HL-60 (cell line): Measurements from ENCODE around the gene ETV5.

Source experiments
- GABPA ChIP-seq: IDR thresholded peaks from 2 replicates; pipeline ENCODE4 v1.6.1; 2012; ENCODE audit warnings: low read depth
- POLR2AphosphoS5 ChIP-seq: IDR thresholded peaks from 2 replicates; pipeline ENCODE4 v1.6.1; 2012; ENCODE audit warnings: low read depth
- TF ChIP-seq, protein P1 (sequence below): IDR thresholded peaks from one replicate; pipeline ENCODE4 v1.5.1; 2011; ENCODE audit warnings: low read length, control low read depth, inconsistent platforms; ENCODE audit not compliant: insufficient read depth
- TF ChIP-seq, protein P2 (sequence below): IDR thresholded peaks from 2 replicates; pipeline ENCODE4 v1.6.1; 2012; ENCODE audit warnings: low read depth; ENCODE audit not compliant: insufficient replicate concordance

DNA sequence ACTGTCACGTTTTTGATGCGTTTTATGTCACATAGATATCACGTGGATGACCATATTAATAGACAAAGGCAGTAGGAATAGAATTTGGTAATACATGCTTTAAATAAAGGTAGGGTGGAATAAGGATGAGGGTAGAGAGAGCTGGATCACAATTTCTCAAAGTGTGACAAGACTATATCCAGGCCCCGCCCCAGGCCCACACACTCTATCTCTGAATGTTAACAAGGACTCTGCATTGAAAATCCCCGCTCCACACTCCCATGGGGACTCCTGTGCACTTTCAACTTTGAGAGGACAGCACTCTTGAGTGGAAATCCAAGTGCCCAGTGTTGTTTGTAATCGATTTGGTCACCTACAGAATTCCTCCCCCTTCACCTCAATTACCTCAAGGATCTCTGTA, 31.4 kb downstream of the ETV5 start:
- TF ChIP-seq, protein P1, sequence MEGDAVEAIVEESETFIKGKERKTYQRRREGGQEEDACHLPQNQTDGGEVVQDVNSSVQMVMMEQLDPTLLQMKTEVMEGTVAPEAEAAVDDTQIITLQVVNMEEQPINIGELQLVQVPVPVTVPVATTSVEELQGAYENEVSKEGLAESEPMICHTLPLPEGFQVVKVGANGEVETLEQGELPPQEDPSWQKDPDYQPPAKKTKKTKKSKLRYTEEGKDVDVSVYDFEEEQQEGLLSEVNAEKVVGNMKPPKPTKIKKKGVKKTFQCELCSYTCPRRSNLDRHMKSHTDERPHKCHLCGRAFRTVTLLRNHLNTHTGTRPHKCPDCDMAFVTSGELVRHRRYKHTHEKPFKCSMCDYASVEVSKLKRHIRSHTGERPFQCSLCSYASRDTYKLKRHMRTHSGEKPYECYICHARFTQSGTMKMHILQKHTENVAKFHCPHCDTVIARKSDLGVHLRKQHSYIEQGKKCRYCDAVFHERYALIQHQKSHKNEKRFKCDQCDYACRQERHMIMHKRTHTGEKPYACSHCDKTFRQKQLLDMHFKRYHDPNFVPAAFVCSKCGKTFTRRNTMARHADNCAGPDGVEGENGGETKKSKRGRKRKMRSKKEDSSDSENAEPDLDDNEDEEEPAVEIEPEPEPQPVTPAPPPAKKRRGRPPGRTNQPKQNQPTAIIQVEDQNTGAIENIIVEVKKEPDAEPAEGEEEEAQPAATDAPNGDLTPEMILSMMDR = no peak
- TF ChIP-seq, protein P2, sequence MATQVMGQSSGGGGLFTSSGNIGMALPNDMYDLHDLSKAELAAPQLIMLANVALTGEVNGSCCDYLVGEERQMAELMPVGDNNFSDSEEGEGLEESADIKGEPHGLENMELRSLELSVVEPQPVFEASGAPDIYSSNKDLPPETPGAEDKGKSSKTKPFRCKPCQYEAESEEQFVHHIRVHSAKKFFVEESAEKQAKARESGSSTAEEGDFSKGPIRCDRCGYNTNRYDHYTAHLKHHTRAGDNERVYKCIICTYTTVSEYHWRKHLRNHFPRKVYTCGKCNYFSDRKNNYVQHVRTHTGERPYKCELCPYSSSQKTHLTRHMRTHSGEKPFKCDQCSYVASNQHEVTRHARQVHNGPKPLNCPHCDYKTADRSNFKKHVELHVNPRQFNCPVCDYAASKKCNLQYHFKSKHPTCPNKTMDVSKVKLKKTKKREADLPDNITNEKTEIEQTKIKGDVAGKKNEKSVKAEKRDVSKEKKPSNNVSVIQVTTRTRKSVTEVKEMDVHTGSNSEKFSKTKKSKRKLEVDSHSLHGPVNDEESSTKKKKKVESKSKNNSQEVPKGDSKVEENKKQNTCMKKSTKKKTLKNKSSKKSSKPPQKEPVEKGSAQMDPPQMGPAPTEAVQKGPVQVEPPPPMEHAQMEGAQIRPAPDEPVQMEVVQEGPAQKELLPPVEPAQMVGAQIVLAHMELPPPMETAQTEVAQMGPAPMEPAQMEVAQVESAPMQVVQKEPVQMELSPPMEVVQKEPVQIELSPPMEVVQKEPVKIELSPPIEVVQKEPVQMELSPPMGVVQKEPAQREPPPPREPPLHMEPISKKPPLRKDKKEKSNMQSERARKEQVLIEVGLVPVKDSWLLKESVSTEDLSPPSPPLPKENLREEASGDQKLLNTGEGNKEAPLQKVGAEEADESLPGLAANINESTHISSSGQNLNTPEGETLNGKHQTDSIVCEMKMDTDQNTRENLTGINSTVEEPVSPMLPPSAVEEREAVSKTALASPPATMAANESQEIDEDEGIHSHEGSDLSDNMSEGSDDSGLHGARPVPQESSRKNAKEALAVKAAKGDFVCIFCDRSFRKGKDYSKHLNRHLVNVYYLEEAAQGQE = no peak
- TF ChIP-seq GABPA (no peak), POLR2AphosphoS5 (no peak)
